ENCODE results near the gene GRB10.

DNA sequence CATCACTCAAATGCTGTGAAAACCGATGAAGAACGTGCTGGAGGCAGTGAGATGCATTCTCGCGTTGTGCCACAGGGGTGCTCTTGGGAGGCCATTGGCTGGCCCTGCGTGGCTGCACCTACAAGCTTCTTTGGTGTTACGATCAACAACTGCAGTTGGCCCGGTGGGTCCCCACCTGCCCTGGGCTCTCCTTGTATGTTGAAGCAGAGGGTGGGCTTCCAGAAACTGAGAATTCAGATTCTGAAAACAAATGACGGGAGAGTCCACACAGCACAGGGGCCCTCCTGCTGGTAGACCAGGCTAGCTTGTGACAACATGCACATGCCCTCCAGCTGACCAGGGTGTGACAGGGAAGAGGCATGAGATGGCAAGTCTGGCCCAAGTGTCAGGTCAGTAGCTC lies 193.8 kb downstream of the GRB10 start:
- TF ChIP-seq, protein P1, sequence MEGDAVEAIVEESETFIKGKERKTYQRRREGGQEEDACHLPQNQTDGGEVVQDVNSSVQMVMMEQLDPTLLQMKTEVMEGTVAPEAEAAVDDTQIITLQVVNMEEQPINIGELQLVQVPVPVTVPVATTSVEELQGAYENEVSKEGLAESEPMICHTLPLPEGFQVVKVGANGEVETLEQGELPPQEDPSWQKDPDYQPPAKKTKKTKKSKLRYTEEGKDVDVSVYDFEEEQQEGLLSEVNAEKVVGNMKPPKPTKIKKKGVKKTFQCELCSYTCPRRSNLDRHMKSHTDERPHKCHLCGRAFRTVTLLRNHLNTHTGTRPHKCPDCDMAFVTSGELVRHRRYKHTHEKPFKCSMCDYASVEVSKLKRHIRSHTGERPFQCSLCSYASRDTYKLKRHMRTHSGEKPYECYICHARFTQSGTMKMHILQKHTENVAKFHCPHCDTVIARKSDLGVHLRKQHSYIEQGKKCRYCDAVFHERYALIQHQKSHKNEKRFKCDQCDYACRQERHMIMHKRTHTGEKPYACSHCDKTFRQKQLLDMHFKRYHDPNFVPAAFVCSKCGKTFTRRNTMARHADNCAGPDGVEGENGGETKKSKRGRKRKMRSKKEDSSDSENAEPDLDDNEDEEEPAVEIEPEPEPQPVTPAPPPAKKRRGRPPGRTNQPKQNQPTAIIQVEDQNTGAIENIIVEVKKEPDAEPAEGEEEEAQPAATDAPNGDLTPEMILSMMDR (IDR thresholded peaks at IDR 0.05), result no peak
- TF ChIP-seq POLR2A (IDR thresholded peaks at IDR 0.05), result no peak

Data from uterus (tissue), 2 donors.